ENCODE results near the gene MMRN1. TPM values are rescaled to one million over a fixed set of nuclear protein-coding genes. Genes with fewer than 3 reads are reported as not detected.

The MMRN1 gene
- total and polyA plus RNA-seq, 2 experiments from 2014 or later = 0.60 to 1.1 TPM

- H3K4me1 ChIP-seq (ENCODE audit: insufficient read depth) = no peaks in the 10 kb centered on the region
- H3K36me3 ChIP-seq (replicated peaks; ENCODE audit: insufficient read depth, low read depth) = no peaks in the 10 kb centered on the region
- no peak overlapping the region for H3K4me3 ChIP-seq
- H3K9me2 ChIP-seq (replicated peaks; ENCODE audit: insufficient read depth) = no peaks in the 10 kb centered on the region
- H3K4me2 ChIP-seq = peak overlapping the region; percentile 39
- no peak overlapping the region for H2AFZ ChIP-seq
- no peaks in the 10 kb centered on the region for H3K79me2 ChIP-seq
- no peak overlapping the region for H3K27ac ChIP-seq
- no peaks in the 10 kb centered on the region for H4K20me1 ChIP-seq (ENCODE audit: insufficient read depth, poor library complexity, severe bottlenecking)
- 8% methylated on average over 3 of the region's 3 CpGs for WGBS (ENCODE audit: low lambda C conversion rate, missing lambda C conversion rate)
- H3K9me3 ChIP-seq (ENCODE audit: low read depth) = no peaks in the 10 kb centered on the region
- TF ChIP-seq EZH2phosphoT487 (IDR thresholded peaks at IDR 0.05; ENCODE audit: low read depth, severe bottlenecking, unreplicated experiment) = no peak
- TF ChIP-seq EZH2 (IDR thresholded peaks at IDR 0.05; ENCODE audit: borderline replicate concordance) = no peak
- no peak for TF ChIP-seq CTCF (IDR thresholded peaks at IDR 0.05; ENCODE audit: poor library complexity)
- no peaks in the 10 kb centered on the region for H3K27me3 ChIP-seq
- DNase-seq (ENCODE audit: low spot score) = no peak
Measured at GRCh38 chr4:89915937-89916336, 21.3 kb downstream of the MMRN1 start.

GRCh38 chr4:89922848-89923416, 28.3 kb downstream of the MMRN1 start:
- H2AFZ ChIP-seq = no peak overlapping the region
- H3K9me2 ChIP-seq (replicated peaks; ENCODE audit: insufficient read depth) = no peaks in the 10 kb centered on the region
- no peaks in the 10 kb centered on the region for H3K36me3 ChIP-seq (replicated peaks; ENCODE audit: insufficient read depth, low read depth)
- H4K20me1 ChIP-seq (ENCODE audit: insufficient read depth, poor library complexity, severe bottlenecking) = no peaks in the 10 kb centered on the region
- no peak overlapping the region for H3K4me2 ChIP-seq
- TF ChIP-seq CTCF (IDR thresholded peaks at IDR 0.05; ENCODE audit: poor library complexity) = no peak
- no peak overlapping the region for H3K27ac ChIP-seq
- DNase-seq (ENCODE audit: low spot score) = no peak
- H3K79me2 ChIP-seq = no peaks in the 10 kb centered on the region
- WGBS (ENCODE audit: low lambda C conversion rate, missing lambda C conversion rate) = 86% methylated on average over 5 of the region's 5 CpGs
- H3K4me3 ChIP-seq = no peak overlapping the region
- H3K9me3 ChIP-seq (ENCODE audit: low read depth) = no peaks in the 10 kb centered on the region
- H3K27me3 ChIP-seq = no peaks in the 10 kb centered on the region
- no peaks in the 10 kb centered on the region for H3K4me1 ChIP-seq (ENCODE audit: insufficient read depth)

- Histone ChIP-seq H3K4me2 (no peak overlapping the region), H3K4me3 (no peak overlapping the region), H4K20me1 (ENCODE audit: insufficient read depth, poor library complexity, severe bottlenecking) (no peaks in the 10 kb centered on the region), H3K9me2 (replicated peaks; ENCODE audit: insufficient read depth) (no peaks in the 10 kb centered on the region), H3K9me3 (ENCODE audit: low read depth) (no peaks in the 10 kb centered on the region), H3K36me3 (replicated peaks; ENCODE audit: insufficient read depth, low read depth) (no peaks in the 10 kb centered on the region), H3K27ac (no peak overlapping the region), H3K4me1 (ENCODE audit: insufficient read depth) (no peaks in the 10 kb centered on the region), H3K79me2 (no peaks in the 10 kb centered on the region), H3K27me3 (no peaks in the 10 kb centered on the region), H2AFZ (no peak overlapping the region)
- no peak for DNase-seq (ENCODE audit: low spot score)
- TF ChIP-seq EZH2 (IDR thresholded peaks at IDR 0.05; ENCODE audit: borderline replicate concordance) (no peak), CTCF (IDR thresholded peaks at IDR 0.05; ENCODE audit: poor library complexity) (no peak), EZH2phosphoT487 (IDR thresholded peaks at IDR 0.05; ENCODE audit: low read depth, severe bottlenecking, unreplicated experiment) (no peak)
- WGBS (ENCODE audit: low lambda C conversion rate, missing lambda C conversion rate) = 86% methylated on average over 4 of the region's 4 CpGs
Measured at GRCh38 chr4:89928838-89929237, 34.2 kb downstream of the MMRN1 start.
